Astrocyte (in vitro differentiated cells and primary cell): ENCODE results near the gene VAV2. TPM values are rescaled to one million over a fixed set of nuclear protein-coding genes. Genes with fewer than 3 reads are reported as not detected.

Experiments
- DNase-seq: peaks from one replicate; pipeline ENCODE4 v3.0.0-alpha.2; 2010; ENCODE audit warnings: low read depth
- FAIRE-seq: peaks from 2 replicates; lab custom pipeline; 2011; peaks lifted over from hg19 to GRCh38; lab: Jason Lieb, UNC
- H2AFZ ChIP-seq: 2 replicates; pipeline ENCODE4 v1.6.0; 2012; ENCODE audit warnings: low read depth, low read length, inconsistent platforms
- H3K27ac ChIP-seq: 2 replicates; pipeline ENCODE4 v1.5.1; 2011; ENCODE audit warnings: low read depth, low read length, inconsistent platforms
- H3K27me3 ChIP-seq: 2 replicates; pipeline ENCODE4 v1.6.0; 2011; ENCODE audit warnings: low read length, inconsistent platforms; ENCODE audit not compliant: insufficient read depth
- H3K36me3 ChIP-seq: 2 replicates; pipeline ENCODE4 v1.5.1; 2011; ENCODE audit warnings: low read length, inconsistent platforms; ENCODE audit not compliant: insufficient read depth
- H3K4me1 ChIP-seq: 2 replicates; pipeline ENCODE4 v1.5.1; 2011; ENCODE audit warnings: low read length, inconsistent platforms; ENCODE audit not compliant: insufficient read depth
- H3K4me2 ChIP-seq: 2 replicates; pipeline ENCODE4 v1.6.0; 2012; ENCODE audit warnings: low read length, inconsistent platforms
- H3K4me3 ChIP-seq: 2 replicates; pipeline ENCODE4 v1.5.1; 2011; ENCODE audit warnings: low read depth, mild to moderate bottlenecking, low read length, inconsistent platforms; ENCODE audit not compliant: insufficient read depth
- H3K79me2 ChIP-seq: 2 replicates; pipeline ENCODE4 v1.6.0; 2012; ENCODE audit warnings: mild to moderate bottlenecking, low read length, inconsistent platforms; ENCODE audit not compliant: insufficient read depth
- H3K9ac ChIP-seq: 2 replicates; pipeline ENCODE4 v1.6.0; 2012; ENCODE audit warnings: mild to moderate bottlenecking, low read length, inconsistent platforms
- H3K9me3 ChIP-seq: 2 replicates; pipeline ENCODE4 v1.5.1; 2012; ENCODE audit warnings: low read depth, mild to moderate bottlenecking, low read length, inconsistent platforms; ENCODE audit not compliant: insufficient read depth
- H4K20me1 ChIP-seq: 2 replicates; pipeline ENCODE4 v1.6.0; 2012; ENCODE audit warnings: low read length, inconsistent platforms; ENCODE audit not compliant: insufficient read depth
- H3K27ac Mint-ChIP-seq: one replicate; pipeline ENCODE4 v1.8.0; 2021; ENCODE audit warnings: mild to moderate bottlenecking, mixed read lengths; ENCODE audit not compliant: unreplicated experiment
- H3K27me3 Mint-ChIP-seq: one replicate; pipeline ENCODE4 v1.8.0; 2021; ENCODE audit warnings: low read depth, mixed read lengths; ENCODE audit not compliant: unreplicated experiment
- H3K36me3 Mint-ChIP-seq: one replicate; pipeline ENCODE4 v1.8.0; 2021; ENCODE audit warnings: low read depth, mixed read lengths; ENCODE audit not compliant: unreplicated experiment
- H3K4me1 Mint-ChIP-seq: one replicate; pipeline ENCODE4 v1.8.0; 2021; ENCODE audit warnings: low read depth, mixed read lengths; ENCODE audit not compliant: unreplicated experiment
- H3K4me3 Mint-ChIP-seq: one replicate; pipeline ENCODE4 v1.8.0; 2021; ENCODE audit warnings: mild to moderate bottlenecking, moderate library complexity, mixed read lengths; ENCODE audit not compliant: unreplicated experiment
- H3K9me3 Mint-ChIP-seq: one replicate; pipeline ENCODE4 v1.8.0; 2021; ENCODE audit warnings: mild to moderate bottlenecking, mixed read lengths; ENCODE audit not compliant: unreplicated experiment
- EZH2 ChIP-seq: IDR thresholded peaks from 2 replicates; pipeline ENCODE4 v1.6.1; 2012; ENCODE audit warnings: mild to moderate bottlenecking, low read length, inconsistent platforms; ENCODE audit not compliant: insufficient read depth
- total RNA-seq: library from RNA; stranded (reverse); gene quantifications from 2 replicates; pipeline ENCODE4 v1.2.1, GENCODE V29; 2021
- TF ChIP-seq, protein P1 (sequence below): IDR thresholded peaks from 2 replicates; pipeline ENCODE4 v1.5.1; 2011; ENCODE audit warnings: low read depth, mild to moderate bottlenecking, inconsistent platforms, low read length, moderate library complexity; ENCODE audit not compliant: insufficient read depth

Gene VAV2
- total RNA-seq, 1 donor from 2014 or later, result 36.5 TPM

GRCh38 chr9:133963166-133963565, 29.0 kb downstream of the VAV2 start:
- H3K4me3 ChIP-seq, result no peak overlapping the region
- Mint-ChIP-seq H3K4me3 (no peak overlapping the region), H3K36me3 (peaks cover 4% of the 10 kb centered on the region), H3K27ac (no peak overlapping the region), H3K4me1 (peaks cover 19% of the 10 kb centered on the region), H3K27me3 (no peaks in the 10 kb centered on the region), H3K9me3 (peaks cover 2% of the 10 kb centered on the region)
- DNase-seq (no peak), FAIRE-seq (no peak)
- H4K20me1 ChIP-seq, result peaks cover 94% of the 10 kb centered on the region
- no peak overlapping the region for H2AFZ ChIP-seq
- no peak overlapping the region for H3K27ac ChIP-seq
- no peak overlapping the region for H3K9ac ChIP-seq
- H3K27me3 ChIP-seq, result no peaks in the 10 kb centered on the region
- peaks cover 94% of the 10 kb centered on the region for H3K79me2 ChIP-seq
- H3K36me3 ChIP-seq, result no peaks in the 10 kb centered on the region
- no peaks in the 10 kb centered on the region for H3K9me3 ChIP-seq
- H3K4me2 ChIP-seq, result no peak overlapping the region
- TF ChIP-seq, protein P1, sequence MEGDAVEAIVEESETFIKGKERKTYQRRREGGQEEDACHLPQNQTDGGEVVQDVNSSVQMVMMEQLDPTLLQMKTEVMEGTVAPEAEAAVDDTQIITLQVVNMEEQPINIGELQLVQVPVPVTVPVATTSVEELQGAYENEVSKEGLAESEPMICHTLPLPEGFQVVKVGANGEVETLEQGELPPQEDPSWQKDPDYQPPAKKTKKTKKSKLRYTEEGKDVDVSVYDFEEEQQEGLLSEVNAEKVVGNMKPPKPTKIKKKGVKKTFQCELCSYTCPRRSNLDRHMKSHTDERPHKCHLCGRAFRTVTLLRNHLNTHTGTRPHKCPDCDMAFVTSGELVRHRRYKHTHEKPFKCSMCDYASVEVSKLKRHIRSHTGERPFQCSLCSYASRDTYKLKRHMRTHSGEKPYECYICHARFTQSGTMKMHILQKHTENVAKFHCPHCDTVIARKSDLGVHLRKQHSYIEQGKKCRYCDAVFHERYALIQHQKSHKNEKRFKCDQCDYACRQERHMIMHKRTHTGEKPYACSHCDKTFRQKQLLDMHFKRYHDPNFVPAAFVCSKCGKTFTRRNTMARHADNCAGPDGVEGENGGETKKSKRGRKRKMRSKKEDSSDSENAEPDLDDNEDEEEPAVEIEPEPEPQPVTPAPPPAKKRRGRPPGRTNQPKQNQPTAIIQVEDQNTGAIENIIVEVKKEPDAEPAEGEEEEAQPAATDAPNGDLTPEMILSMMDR, result no peak
- no peak for TF ChIP-seq EZH2
- peaks cover 4% of the 10 kb centered on the region for H3K4me1 ChIP-seq

DNA sequence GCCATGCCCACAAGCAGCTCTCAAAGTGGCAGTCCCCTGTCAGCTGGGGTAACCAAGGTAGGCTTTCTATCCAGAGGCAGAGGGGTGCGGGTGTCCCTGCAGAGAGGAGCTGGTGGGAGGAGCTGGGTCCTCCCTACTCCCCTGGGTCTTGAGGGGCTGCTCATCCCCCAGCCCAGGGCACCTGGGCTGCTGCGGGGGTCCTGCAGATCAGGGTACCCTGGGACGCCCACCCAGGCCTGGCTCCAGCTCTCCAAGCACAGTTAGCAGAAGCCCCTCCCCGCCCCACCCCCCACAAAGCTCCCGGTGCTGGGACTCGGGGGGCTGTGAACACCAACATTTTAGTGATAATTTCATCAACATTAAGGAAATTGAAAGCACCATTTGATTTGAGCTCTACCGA, 29.8 kb downstream of the VAV2 start:
- no peak for FAIRE-seq
- Mint-ChIP-seq H3K4me3 (no peak overlapping the region), H3K4me1 (peaks cover 22% of the 10 kb centered on the region), H3K27ac (no peak overlapping the region), H3K36me3 (peaks cover 4% of the 10 kb centered on the region), H3K27me3 (no peaks in the 10 kb centered on the region), H3K9me3 (peaks cover 2% of the 10 kb centered on the region)
- Histone ChIP-seq H3K79me2 (peaks cover 91% of the 10 kb centered on the region), H3K4me3 (no peak overlapping the region), H2AFZ (no peak overlapping the region), H3K9me3 (no peaks in the 10 kb centered on the region), H3K27me3 (no peaks in the 10 kb centered on the region), H3K9ac (no peak overlapping the region), H3K27ac (no peak overlapping the region), H3K4me2 (no peak overlapping the region), H4K20me1 (peaks cover 89% of the 10 kb centered on the region), H3K36me3 (no peaks in the 10 kb centered on the region), H3K4me1 (peaks cover 7% of the 10 kb centered on the region)
- TF ChIP-seq EZH2, result no peak
- TF ChIP-seq, protein P1, result no peak
- no peak for DNase-seq

DNA sequence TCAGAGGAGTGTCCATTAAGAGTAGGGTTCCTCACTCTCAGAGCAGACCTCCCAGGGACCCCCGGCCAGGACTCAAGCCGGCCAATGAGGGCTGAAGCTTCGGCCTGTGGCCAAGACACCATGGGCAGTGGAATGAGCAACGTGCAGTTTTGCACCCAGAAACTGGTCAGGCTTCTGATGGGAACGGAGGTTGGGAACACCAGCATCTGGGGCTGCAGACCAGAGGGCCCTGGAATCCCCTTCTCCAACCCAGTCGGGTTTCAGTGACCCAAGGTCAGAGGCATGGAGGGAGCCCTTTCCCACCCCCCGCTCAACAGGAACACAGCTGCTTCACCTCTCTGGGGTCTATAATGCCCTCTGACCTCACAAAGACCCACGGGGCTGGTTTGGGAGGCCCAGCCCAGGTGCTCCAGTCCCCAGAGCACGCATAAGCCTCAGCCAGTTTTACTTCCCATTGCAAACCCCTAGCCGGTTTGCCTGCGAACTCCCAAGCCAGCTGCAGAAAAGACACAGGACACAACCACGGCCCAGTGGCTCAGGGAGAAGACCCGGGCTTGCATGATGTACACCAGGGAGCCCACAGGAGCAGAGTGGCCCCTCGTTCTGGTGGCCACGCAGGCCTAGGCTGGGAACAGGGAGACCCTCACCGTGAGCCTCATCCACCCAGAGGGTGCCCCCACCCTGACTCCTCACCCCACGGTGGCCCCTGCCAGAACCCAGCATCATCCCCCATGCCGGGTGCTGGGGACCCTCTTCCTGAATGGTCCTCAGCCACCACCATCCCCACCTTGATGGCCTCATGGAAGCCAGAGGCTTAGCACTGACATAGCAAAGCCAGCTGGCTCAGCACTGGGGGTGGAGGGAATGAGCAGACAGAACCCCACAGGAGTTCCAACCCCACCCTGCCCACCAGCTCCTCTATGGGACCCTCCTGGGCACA, 30.6 kb downstream of the VAV2 start:
- peaks cover 16% of the 10 kb centered on the region for H3K4me1 ChIP-seq
- no peak overlapping the region for H3K4me3 Mint-ChIP-seq
- H3K9me3 ChIP-seq, result no peaks in the 10 kb centered on the region
- H3K4me3 ChIP-seq, result no peak overlapping the region
- H3K36me3 ChIP-seq, result no peaks in the 10 kb centered on the region
- H3K4me1 Mint-ChIP-seq, result peaks cover 23% of the 10 kb centered on the region
- FAIRE-seq, result no peak
- peaks cover 2% of the 10 kb centered on the region for H3K9me3 Mint-ChIP-seq
- H3K4me2 ChIP-seq, result no peak overlapping the region
- H3K27ac Mint-ChIP-seq, result no peak overlapping the region
- no peak for DNase-seq
- H3K79me2 ChIP-seq, result peaks cover 91% of the 10 kb centered on the region
- peaks cover 89% of the 10 kb centered on the region for H4K20me1 ChIP-seq
- H3K36me3 Mint-ChIP-seq, result peaks cover 4% of the 10 kb centered on the region
- no peak overlapping the region for H3K27ac ChIP-seq
- H3K27me3 Mint-ChIP-seq, result no peaks in the 10 kb centered on the region
- TF ChIP-seq, protein P1, result no peak
- TF ChIP-seq EZH2, result no peak
- H3K27me3 ChIP-seq, result no peaks in the 10 kb centered on the region
- H3K9ac ChIP-seq, result no peak overlapping the region
- no peak overlapping the region for H2AFZ ChIP-seq
